KOPT-K1 (cell line): Measurements from ENCODE around the gene FHL3.

Experiments
- H3K27ac ChIP-seq: fragments of 200-600 bp; sonication (generic); 2 replicates; pipeline ENCODE4 v1.5.1; 2016; ENCODE audit warnings: antibody characterized with exemption, mild to moderate bottlenecking, low read depth, low read length; ENCODE audit not compliant: poor library complexity, severe bottlenecking
- H3K36me3 ChIP-seq: fragments of 200-600 bp; sonication (generic); 2 replicates; pipeline ENCODE4 v1.5.1; 2017; ENCODE audit warnings: antibody characterized with exemption, mild to moderate bottlenecking, low read length, moderate library complexity; ENCODE audit not compliant: insufficient read depth
- H3K9me3 ChIP-seq: fragments of 200-600 bp; sonication (generic); 2 replicates; pipeline ENCODE4 v1.5.1; 2017; ENCODE audit warnings: antibody characterized with exemption, low read length, mild to moderate bottlenecking; ENCODE audit not compliant: insufficient read depth, poor library complexity, severe bottlenecking

The FHL3 gene, protein sequence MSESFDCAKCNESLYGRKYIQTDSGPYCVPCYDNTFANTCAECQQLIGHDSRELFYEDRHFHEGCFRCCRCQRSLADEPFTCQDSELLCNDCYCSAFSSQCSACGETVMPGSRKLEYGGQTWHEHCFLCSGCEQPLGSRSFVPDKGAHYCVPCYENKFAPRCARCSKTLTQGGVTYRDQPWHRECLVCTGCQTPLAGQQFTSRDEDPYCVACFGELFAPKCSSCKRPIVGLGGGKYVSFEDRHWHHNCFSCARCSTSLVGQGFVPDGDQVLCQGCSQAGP

DNA sequence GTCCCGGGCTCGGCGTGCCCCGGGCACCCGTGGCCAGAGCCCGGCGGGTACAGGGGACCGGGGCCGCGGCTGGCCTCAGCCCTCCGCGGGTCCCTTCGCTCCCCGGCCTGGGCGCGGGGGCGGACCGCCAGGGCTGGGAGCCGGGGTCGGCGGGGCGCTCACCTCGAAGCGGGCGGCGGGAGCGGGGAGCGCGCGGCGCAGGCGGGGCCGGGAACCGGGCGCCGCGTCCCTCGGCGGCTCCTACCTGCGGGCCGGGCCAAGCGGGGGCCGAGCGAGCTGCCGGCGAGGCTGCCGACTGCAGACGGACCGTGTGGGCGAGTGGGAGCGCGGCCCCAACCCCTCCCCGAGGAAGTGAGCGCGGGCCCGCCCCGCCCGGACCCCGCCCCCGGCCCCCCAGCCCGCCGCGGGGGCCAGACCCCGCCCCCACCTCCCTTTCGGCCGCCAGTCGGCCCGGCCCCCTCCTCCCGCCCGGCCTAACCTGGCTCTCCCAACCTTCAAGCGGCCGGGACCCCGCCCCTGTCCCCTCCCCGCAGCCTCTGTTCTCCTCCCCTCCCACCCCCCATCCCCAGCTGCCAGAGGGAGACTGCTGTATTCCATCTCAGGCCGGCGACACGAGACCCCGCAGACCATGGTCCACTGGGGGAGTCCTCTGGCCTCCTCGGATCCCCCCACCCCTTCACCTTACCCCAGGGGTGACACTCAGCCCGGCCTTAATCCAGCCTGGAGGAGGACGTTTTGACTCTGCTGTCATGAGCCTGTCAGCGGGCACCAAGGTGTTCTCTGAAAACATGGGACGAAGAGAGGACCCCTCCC is at the start of gene FHL3:
Gene FHL3 (minus strand): TSS at position 320 of the 813 bp plus-strand sequence. CDS start 6,102 bp downstream, outside the sequence.
- Histone ChIP-seq H3K9me3 (no peaks in the 10 kb centered on the region), H3K36me3 (no peaks in the 10 kb centered on the region), H3K27ac (peak within 1 kb of the TSS; percentile 41)

DNA sequence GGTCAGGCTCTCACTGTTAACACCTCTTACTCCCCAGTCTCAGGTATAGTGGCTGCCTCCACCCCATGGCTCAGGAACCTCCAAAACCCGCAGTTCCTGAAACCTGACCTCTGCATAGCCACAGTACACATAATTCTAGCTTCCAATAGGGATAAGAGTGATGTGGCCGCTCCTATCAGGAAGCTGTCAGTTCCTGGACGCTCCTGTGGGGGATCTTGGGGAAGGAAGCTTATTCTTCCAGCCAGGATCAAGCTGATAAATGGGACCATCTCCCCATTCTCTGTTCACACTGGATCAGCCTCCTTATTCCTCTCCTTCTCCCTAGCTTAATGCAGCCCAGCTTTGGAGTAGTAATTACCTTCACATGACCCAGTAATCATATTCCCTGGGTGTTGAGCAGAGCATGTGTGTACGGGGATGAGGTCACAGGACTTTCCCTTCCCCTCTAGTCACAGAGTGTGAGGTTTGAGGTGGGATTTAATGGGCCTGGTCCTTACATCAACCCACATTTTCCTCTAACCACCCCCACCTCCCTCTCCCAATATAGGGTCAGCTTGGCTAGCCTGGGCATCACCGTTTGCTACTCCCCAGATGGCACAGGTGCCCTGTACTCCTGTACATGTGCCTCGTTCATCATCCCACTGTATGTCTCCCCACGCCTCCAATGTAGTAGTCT is 48.2 kb upstream of the FHL3 start:
- Histone ChIP-seq H3K36me3 (no peaks in the 10 kb centered on the region), H3K9me3 (no peaks in the 10 kb centered on the region), H3K27ac (no peak overlapping the region)

DNA sequence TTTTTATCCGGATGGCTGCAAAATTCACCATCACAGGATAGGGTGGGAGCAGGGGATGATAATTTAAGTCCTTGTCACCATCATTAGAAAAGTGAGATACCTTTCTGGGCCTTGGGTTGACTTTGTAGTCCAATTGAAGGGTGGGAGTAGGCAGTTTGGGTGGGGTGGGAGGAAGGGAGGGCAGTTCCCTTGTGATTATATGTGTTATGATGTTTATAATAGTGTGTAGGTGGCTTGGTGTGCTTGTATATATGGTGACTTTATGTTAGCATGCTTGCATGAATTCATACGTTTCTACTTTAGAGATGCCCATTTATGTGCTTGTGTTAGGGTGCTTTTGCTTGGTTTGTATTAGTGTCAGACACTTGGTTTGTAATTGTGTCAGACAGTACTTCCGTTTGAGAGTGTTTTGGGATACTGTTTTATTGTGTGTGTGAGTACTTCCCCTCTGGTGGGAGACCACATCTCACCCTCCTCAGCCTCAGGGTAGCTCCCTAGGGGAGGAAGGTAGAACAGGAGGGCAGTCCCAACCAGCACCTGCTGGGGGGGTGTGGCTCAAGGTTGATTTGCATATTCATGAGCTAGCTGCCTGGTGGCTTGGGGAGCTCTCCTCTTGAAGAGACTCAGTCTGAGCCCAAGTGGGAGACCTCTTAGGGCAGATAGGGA is 47.6 kb upstream of the FHL3 start:
- Histone ChIP-seq H3K9me3 (no peaks in the 10 kb centered on the region), H3K36me3 (no peaks in the 10 kb centered on the region), H3K27ac (no peak overlapping the region)

DNA sequence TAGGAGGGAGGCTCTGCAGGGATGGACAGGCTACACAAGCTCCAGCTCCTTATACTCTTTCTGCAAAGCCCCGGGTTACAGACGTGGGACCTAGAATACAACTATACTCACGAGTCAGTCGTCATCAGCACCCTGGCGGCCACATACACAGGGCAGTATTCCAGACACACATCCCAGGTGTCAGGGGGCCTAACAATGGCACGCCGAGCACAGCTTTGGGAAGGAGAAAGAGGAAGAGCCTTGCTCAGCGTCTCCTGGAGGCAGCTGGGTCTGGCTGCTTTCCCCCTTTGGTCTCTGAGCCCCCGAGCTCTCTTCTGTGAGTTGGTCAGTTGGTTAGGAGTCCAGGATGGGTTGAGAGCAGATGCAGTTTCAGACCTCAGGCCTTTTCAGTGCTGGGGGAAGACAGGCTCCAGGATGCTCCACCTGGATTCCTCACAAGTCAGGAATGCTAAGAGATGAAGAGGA is 45.8 kb upstream of the FHL3 start:
- no peaks in the 10 kb centered on the region for H3K36me3 ChIP-seq
- no peak overlapping the region for H3K27ac ChIP-seq
- H3K9me3 ChIP-seq: no peaks in the 10 kb centered on the region

DNA sequence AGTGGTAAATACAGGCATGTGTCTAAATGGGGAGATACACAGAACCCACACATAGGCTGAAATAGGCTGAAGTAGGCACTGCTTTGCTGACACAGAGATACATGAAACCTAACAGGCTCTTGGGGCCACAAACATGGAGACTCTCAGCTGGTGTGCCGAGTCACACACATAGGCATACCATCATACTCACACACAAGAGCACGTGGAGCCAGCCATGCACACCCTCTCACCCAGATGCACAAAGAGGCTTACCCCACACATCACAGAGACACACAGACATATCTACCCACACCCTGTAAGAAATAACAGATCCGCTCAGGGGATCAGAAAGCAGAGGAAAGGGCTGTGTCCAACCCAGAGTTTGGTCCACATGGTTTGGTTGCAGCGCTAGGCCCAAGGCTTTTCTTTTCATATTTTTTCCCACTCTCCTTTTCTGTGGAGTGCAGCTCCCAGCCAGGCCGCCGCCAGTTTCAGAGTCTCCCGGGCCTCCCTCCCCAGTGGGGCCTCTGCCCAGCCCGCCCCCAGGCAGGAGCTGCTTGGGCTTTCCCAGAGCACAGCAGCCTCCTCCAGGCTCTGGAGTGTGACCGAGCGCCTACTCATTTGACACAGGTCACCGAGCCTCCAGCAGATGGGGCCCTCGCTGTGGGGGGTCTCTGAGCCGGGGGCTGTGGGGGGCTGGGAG is 45.2 kb upstream of the FHL3 start:
- Histone ChIP-seq H3K27ac (no peak overlapping the region), H3K9me3 (no peaks in the 10 kb centered on the region), H3K36me3 (no peaks in the 10 kb centered on the region)

DNA sequence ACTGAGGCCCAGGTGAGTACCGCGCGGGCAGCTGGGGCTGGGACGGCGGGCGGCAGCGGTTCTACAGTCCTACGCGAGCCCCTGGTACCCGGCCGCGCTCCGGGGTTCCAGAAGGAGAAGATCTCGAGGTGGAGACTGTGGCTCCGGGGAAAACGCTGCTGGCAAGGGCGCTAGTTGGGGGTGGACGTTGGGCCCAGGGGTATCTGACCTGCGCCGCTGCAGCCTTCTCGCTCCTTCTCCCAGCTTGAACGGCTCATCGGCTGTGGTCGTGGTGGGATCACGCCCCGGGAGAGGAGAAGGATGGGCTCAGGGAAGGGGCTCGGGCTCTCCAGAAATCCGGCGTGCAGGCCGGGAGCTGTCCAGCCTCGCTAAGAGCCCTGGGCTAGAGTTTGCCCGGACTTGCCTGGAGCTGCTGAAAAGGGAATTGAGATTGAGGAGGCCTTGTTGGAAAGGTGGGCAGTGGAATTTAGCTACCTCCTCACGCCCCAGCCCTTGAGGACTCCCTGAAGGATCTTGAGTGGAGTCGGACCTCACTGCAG is 42.4 kb upstream of the FHL3 start:
- Histone ChIP-seq H3K9me3 (no peaks in the 10 kb centered on the region), H3K27ac (no peak overlapping the region), H3K36me3 (no peaks in the 10 kb centered on the region)

DNA sequence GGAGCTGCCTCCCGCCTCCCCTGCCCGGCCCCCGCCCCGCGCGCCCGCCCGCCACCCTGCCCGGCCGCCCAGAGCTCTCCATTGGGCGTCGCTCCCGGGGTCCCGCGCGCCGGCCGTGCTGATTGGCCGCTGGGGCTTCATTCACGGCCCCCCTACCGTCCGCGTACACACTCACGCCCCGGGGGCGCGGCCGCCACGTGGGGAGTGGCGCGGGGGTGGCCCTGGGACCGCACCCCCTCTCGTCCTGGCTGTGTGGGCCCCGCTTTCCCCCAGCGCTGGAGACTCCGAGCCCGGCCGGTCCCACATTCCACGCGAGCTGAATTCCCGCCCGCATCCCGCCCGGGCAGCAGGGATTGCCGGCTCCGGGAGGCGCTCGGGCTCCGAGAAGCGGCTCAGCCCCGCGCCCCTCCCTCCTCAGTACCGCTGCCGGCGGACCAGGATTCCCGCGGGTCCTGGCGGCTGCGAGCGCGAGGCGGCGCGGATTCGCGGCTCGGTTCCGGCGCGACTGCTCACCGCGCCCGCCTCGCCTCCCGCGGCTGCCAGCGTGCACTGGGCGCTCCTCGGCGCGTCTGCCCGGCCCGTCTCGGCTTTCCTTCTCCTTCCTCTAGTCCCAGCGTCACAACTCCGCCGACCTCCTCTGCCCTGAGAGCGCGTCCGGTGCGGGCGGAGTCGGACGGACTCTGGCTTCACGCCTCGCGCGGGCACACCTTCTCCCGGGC is 41.7 kb upstream of the FHL3 start:
- H3K27ac ChIP-seq: no peak overlapping the region
- H3K9me3 ChIP-seq: no peaks in the 10 kb centered on the region
- H3K36me3 ChIP-seq: no peaks in the 10 kb centered on the region

DNA sequence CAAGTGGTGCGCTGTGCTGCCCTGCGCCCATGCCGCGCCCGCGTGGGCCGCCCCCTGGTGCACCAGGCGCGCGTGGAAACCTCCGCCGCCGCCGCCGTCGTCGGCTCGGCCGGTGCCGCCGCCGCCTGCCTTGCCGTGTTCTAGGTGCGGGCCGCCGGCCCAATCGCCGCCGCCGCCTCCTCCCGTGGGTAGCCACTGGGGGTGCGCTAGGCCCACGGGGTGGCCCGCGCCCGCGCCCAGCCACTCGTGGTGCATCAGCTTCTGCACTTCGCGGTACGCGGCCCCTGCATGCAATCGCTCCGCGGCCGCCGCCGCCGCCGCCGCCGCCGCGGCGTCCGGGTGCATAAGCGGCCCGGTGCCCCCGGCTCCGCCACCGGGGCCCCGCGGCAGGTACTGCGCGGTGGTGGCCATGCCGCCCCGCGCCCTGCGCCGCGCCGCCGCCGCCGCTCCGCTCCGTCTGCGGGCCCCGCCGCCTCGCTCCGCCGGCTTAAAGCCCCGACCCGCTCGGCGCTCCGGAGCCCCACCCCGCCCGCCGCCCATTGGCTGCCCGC is 41.1 kb upstream of the FHL3 start, which contains the start of gene POU3F1:
Gene POU3F1 (minus strand): TSS at position 461 of the 551 bp plus-strand sequence. CDS start 50 bp downstream, at position 411.
- Histone ChIP-seq H3K9me3 (no peaks in the 10 kb centered on the region), H3K27ac (no peak within 1 kb of the TSS), H3K36me3 (no peaks in the 10 kb centered on the region)

DNA sequence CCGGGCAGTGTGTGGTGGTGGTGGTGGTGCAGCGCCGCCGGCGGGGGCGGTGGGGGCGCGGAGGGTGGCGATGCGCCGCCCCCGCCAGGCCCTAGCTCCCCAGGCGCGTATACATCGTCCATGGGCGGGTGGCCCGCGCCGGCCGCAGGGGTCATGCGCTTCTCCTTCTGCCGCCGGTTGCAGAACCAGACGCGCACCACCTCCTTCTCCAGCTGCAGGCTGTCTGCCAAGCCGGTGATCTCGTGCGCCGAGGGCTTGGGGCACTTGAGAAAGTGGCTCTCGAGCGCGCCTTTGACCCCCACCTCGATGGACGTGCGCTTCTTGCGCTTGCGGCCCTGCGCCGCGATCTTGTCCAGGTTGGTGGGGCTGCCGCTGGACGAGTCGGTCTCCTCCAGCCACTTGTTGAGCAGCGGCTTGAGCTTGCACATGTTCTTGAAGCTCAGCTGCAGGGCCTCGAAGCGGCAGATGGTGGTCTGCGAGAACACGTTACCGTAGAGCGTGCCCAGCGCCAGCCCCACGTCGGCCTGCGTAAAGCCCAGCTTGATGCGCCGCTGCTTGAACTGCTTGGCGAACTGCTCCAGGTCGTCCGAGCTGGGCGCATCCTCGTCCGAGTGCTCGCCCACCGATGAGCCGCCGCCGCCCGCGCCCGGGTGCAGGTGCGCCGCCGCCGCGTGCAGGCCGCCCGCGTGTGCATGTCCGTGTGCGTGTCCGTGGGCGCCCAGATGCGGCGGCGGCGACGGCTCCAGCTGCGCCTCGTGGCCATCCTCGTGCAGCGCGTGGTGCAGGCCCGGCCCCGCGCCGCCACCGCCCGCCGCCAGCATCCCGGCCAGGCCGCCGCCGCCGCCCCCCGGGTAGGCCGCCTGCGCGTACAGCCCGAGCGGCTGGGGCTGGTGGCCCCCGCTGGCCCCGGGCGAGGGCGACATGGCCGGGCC is 40.4 kb upstream of the FHL3 start:
- Histone ChIP-seq H3K9me3 (no peaks in the 10 kb centered on the region), H3K36me3 (no peaks in the 10 kb centered on the region), H3K27ac (no peak overlapping the region)

DNA sequence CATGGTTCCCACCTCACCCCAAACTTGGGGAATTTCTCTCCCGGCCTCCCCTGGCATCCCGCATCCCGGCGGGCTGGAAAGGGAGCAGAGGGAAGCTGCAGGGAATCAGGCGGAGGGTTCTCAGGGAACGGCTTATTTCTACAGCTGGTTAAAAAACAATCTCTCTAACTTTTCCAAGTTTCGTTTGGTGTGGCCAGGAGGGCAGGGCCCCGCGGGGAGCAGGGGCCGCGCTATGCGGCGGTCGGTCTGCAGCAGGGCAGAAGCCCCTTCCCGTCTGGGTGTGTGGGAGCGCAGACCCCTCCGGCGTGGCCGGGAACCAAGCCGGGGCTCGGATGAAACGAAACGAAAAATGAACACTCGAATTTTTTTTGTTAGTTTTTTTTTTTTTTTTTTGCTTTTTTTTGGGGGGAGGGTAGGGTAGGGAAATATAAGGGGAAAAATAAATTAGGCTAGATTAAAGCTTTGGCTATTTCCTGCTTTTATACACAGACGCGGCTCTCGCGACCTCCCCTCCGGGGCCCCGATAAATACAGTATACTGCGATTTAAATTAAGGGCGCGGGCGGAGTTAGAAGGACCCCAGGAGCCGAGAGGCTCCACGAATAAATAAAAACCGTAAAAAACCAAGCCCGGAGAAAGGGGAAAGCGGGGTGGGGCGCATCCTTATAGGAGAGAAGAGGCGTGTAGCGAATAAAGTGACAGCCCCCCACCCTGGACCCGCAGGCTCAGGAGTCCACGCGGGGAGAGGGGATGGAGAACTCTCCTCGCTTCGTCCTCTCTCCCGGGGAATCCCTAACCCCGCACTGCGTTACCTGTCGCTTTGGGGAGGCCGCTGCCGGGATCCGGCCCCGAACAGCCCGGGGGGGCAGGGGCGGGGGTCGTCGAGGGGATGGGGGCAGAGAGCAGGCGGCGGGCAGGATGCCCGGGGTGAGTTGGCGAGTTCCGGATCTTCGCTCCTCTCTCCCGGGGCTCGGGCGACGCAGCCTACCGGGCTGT is 39.2 kb upstream of the FHL3 start:
- H3K9me3 ChIP-seq: no peaks in the 10 kb centered on the region
- no peaks in the 10 kb centered on the region for H3K36me3 ChIP-seq
- H3K27ac ChIP-seq: no peak overlapping the region

DNA sequence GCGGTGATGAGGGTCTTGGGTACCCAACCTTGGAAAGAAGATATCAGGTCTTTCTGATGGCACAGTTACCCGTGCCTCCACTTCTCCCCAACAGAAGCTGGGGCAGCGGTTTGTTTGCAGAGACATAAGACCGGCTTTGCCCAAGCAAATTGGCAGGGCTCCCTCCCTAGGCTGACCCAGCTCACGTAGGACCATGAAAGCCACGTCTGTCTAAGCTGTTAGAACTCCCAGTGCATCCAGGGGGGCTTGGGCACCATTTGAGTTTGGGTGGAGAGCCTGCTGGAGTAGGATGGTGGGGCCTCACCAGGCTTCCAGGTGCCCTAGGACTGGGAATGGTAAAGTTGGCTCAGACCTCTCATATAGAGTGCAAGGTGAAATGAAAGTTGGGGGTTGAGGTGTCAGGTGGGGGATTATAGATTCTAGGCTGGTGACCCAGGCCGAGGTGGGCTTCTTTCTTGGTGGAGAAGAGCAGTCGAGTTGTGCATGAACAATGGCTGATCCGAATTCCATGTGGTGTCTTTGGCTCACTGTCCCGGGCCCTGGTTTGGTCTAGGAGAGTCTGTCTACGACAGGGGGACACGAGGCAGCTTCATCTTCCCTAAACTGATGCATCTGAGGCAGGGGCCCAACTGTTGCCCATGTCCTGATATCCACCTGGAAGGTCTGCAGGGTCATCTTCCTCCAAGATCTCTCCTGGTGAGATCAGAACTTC is 37.9 kb upstream of the FHL3 start:
- no peak overlapping the region for H3K27ac ChIP-seq
- H3K36me3 ChIP-seq: no peaks in the 10 kb centered on the region

More for the DNA sequence above, 37.9 kb upstream of the FHL3 start:
- H3K9me3 ChIP-seq: no peaks in the 10 kb centered on the region
